SIG-M5 treated with dmso at 0.1 percent for 504 hours (cell line): ENCODE data around the gene IFNK.

Experiments used
- DNase-seq: peaks from one replicate; lab custom pipeline; 2025; ENCODE audit not compliant: unreplicated experiment; lab: John Stamatoyannopoulos, UW

IFNK gene

DNA sequence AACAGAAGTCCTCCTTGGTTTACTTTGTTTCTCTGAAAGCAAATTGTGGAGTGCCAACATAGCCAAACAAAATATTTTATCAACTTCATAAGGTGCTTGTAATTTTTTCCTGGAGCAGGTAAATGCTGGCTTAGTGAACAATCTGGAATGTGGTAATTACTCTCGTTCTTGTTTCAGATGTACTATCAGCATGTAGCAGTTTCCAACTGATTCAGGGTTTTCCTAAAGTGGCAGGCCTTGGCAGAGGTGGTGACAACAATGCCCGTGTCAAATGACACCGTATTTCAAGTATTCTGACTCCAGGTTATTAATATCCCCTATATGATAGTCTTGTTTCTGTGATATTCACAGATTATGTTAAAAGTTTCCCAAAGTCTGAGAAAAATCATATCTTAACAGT is 48.0 kb downstream of the IFNK start:
- DNase-seq = no peak

DNA sequence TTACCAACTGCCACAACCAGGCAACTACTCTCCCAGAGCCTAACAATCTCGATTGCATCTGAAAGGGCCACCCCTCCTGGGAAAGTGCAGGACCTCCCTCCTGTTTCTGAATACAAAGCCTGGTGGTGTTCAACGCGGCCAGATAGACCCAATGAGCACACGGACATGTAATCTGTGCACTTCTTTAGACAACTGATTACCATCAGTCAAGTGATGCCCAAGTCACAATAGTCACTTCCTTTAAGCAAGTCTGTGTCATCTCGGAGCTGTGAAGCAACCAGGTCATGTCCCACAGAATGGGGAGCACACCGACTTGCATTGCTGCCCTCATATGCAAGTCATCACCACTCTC is 48.5 kb downstream of the IFNK start:
- DNase-seq = peak; percentile 88

- peak; percentile 82 for DNase-seq
Observed at GRCh38 chr9:27572918-27573633, 49.0 kb downstream of the IFNK start, which contains the start of gene C9orf72. C9orf72 (minus strand) TSS chr9:27573481; CDS start chr9:27567120, 6,361 bp downstream.

DNA sequence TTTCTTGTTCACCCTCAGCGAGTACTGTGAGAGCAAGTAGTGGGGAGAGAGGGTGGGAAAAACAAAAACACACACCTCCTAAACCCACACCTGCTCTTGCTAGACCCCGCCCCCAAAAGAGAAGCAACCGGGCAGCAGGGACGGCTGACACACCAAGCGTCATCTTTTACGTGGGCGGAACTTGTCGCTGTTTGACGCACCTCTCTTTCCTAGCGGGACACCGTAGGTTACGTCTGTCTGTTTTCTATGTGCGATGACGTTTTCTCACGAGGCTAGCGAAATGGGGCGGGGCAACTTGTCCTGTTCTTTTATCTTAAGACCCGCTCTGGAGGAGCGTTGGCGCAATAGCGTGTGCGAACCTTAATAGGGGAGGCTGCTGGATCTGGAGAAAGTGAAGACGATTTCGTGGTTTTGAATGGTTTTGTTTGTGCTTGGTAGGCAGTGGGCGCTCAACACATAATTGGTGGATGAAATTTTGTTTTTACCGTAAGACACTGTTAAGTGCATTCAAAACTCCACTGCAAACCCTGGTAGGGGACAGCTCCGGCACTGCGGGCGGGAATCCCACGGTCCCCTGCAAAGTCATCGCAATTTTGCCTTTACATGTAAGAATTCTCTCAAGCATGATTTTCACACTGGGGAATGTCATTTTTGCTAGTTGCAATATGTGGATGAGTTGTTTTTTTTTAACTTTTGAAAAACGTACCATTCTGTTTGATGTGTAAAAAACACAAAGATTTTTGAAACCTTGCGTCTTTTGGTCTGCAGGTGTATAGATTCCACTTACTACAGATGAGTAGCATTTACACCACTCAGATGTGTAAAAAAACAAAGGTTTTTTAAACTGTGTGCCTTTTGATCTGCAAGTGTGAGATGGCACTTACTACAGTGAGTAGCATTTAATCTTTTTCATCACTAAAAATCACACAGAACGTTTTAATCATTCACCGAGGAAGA is 49.8 kb downstream of the IFNK start:
- DNase-seq = peak; percentile 98
